CD8-positive, alpha-beta memory T cell (primary cell): ENCODE results near the gene RWDD1. TPM values are rescaled to one million over a fixed set of nuclear protein-coding genes. Genes with fewer than 3 reads are reported as not detected.
A peak's percentile ranks its signal among the peaks of the same experiment; 100 is the strongest.

Source experiments
- CTCF ChIA-PET: fragments of 350-600 bp; sonication (Branson Sonifier 250); formaldehyde crosslinking; loops from one replicate; lab custom pipeline; 2021; ENCODE audit warnings: antibody characterized with exemption; lab: Charles Lee
- POLR2A ChIA-PET: fragments of 350-600 bp; sonication (Branson Sonifier 250); formaldehyde crosslinking; loops from one replicate; lab custom pipeline; 2021; ENCODE audit warnings: antibody characterized with exemption; lab: Charles Lee
- DNase-seq, 5 donors: peaks; one replicate each; pipeline versions ENCODE4 v3.0.0 to v3.0.0-alpha.2; 2020 to 2022; ENCODE audit warnings: mixed read lengths in 1 of 5
- H3K27ac ChIP-seq: one replicate; pipeline ENCODE4 v1.7.0; 2013; ENCODE audit warnings: low read depth, mild to moderate bottlenecking, low read length, moderate library complexity
- H3K27me3 ChIP-seq: 2 replicates; pipeline ENCODE4 v1.7.0; 2013; ENCODE audit warnings: low read length, mild to moderate bottlenecking; ENCODE audit not compliant: insufficient read depth, poor library complexity, severe bottlenecking
- H3K36me3 ChIP-seq: 2 replicates; pipeline ENCODE4 v1.7.0; 2013; ENCODE audit warnings: mild to moderate bottlenecking, low read length, moderate library complexity; ENCODE audit not compliant: insufficient read depth
- H3K4me1 ChIP-seq: 2 replicates; pipeline ENCODE4 v1.7.0; 2013; ENCODE audit warnings: mild to moderate bottlenecking, low read length, moderate library complexity; ENCODE audit not compliant: insufficient read depth
- H3K4me3 ChIP-seq: 2 replicates; pipeline ENCODE4 v1.7.0; 2013; ENCODE audit warnings: mild to moderate bottlenecking, low read length
- H3K9me3 ChIP-seq: 2 replicates; pipeline ENCODE4 v1.7.0; 2013; ENCODE audit warnings: mild to moderate bottlenecking, low read length
- H3K27ac Mint-ChIP-seq, 8 donors: one replicate each; pipeline ENCODE4 v1.8.0; 2020 to 2021; ENCODE audit warnings: mixed read lengths in 8 of 8, mild to moderate bottlenecking in 6 of 8, inconsistent platforms in 3 of 8, moderate library complexity in 3 of 8
- H3K27me3 Mint-ChIP-seq, 2 donors: one replicate each; pipeline ENCODE4 v1.8.0; 2020 to 2021; ENCODE audit warnings: mixed read lengths in 2 of 2, mild to moderate bottlenecking in 1 of 2, moderate library complexity in 1 of 2
- H3K36me3 Mint-ChIP-seq, 3 donors: one replicate each; pipeline ENCODE4 v1.8.0; 2020 to 2021; ENCODE audit warnings: mixed read lengths in 3 of 3, inconsistent platforms in 1 of 3, mild to moderate bottlenecking in 1 of 3
- H3K4me1 Mint-ChIP-seq, 3 donors: one replicate each; pipeline ENCODE4 v1.8.0; 2020 to 2021; ENCODE audit warnings: mixed read lengths in 3 of 3, inconsistent platforms in 1 of 3, mild to moderate bottlenecking in 1 of 3
- H3K4me3 Mint-ChIP-seq, 7 donors: one replicate each; pipeline ENCODE4 v1.8.0; 2020 to 2021; ENCODE audit warnings: mixed read lengths in 7 of 7, mild to moderate bottlenecking in 6 of 7, moderate library complexity in 4 of 7, inconsistent platforms in 2 of 7
- H3K9me3 Mint-ChIP-seq, 5 donors: one replicate each; pipeline ENCODE4 v1.8.0; 2020 to 2022; ENCODE audit warnings: mixed read lengths in 5 of 5, mild to moderate bottlenecking in 3 of 5, moderate library complexity in 2 of 5, inconsistent platforms in 1 of 5
- polyA plus RNA-seq: library from polyadenylated mRNA; unstranded; fragments of 300-500 nt; fragmentation: Illumina TruSeq; gene quantifications from one replicate; pipeline ENCODE4 v1.2.3, GENCODE V29; 2021
- total RNA-seq, 2 experiments: library from RNA; stranded (reverse); gene quantifications; one replicate each; pipeline ENCODE4 v1.2.3, GENCODE V29; 2021

Gene RWDD1
- total and polyA plus RNA-seq, 3 experiments from 2014 or later = 54.6 to 67.8 (median 56.2) TPM

DNA sequence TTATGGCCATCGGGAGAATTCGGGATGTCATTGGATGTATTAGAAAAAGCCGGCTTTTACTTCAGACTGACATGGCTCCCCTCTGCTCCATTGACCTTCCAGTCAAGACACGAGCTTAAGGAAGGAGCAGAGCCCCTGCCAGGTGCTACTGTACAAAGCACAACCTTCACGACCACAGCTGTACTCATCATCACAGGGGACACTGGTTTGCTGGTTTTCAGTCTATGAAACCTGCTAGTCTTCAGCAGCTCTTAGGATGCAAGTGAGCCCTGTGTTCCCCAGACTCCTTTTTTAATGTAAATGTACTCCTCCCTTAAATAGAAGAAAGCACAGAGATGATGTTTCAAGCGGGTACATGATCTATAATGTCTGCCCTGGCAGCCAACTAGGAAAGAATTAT is 23.9 kb upstream of the RWDD1 start:
- ChIA-PET CTCF (no interaction called here), POLR2A (no interaction called here)
- H3K4me1 Mint-ChIP-seq = no peaks in the 10 kb centered on the region
- DNase-seq = no peak
- no peak overlapping the region for H3K27ac Mint-ChIP-seq
- no peak overlapping the region for H3K4me3 Mint-ChIP-seq
- H3K36me3 Mint-ChIP-seq = no peaks in the 10 kb centered on the region
- no peaks in the 10 kb centered on the region for H3K9me3 Mint-ChIP-seq
- peaks cover 7 to 45% of the 10 kb centered on the region in 2 donors for H3K27me3 Mint-ChIP-seq
- Histone ChIP-seq H3K27me3 (no peaks in the 10 kb centered on the region), H3K4me1 (no peaks in the 10 kb centered on the region), H3K27ac (no peak overlapping the region), H3K4me3 (no peak overlapping the region), H3K36me3 (no peaks in the 10 kb centered on the region), H3K9me3 (no peaks in the 10 kb centered on the region)

DNA sequence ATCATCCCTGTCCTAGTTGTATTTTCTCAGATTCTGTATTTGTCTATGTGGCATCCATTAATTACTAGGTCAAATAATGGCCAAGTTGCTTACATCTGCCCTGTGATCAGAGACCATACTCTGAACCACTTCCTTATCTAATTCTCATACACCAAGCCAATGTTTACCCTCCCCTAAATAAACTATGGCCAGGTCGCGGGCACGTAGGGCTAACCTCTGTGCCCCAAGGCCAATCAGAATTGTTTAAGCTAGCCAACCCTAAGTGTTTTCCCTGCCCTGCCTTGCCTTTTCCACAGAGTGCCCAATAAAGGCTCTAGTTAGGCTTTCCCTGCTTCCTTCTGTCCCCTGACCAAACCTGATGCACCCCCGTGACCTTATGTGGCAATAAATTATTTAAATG is 20.5 kb upstream of the RWDD1 start:
- H3K9me3 ChIP-seq = no peaks in the 10 kb centered on the region
- Mint-ChIP-seq H3K4me3 (no peak overlapping the region), H3K4me1 (no peaks in the 10 kb centered on the region), H3K27ac (no peak overlapping the region), H3K27me3 (peaks cover 4 to 41% of the 10 kb centered on the region in 2 donors), H3K9me3 (no peaks in the 10 kb centered on the region), H3K36me3 (no peaks in the 10 kb centered on the region)
- no peak overlapping the region for H3K27ac ChIP-seq
- ChIA-PET CTCF (interaction anchor here (1.3 kb wide), 1 partner anchor 10 kb away, joined by 4 read pairs; no protein-coding TSS in a partner anchor), POLR2A (no interaction called here)
- H3K27me3 ChIP-seq = no peaks in the 10 kb centered on the region
- no peak overlapping the region for H3K4me3 ChIP-seq
- H3K4me1 ChIP-seq = no peaks in the 10 kb centered on the region
- DNase-seq = no peak
- no peaks in the 10 kb centered on the region for H3K36me3 ChIP-seq

DNA sequence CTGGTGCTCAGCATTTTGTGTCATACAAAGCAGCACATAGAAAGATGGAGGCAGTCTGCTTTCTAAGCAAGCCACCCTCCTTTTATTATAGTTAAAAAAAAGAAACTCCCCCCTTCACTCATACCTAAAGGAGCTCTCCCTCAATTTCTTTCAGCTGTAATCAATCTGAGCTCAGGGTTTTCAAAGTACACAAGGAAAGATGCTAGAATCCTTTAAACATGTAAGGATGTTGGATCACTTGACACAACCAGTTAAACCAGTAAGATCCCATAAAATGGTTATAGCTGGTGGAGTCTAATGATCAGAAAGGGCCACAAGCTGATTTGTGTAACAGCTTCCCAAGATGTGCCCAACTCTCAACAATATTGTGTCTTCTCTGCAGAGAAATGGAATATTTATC is 17.9 kb upstream of the RWDD1 start, which contains the start of gene CALHM4:
Gene CALHM4 (plus strand): TSS at position 301 of the 400 bp plus-strand sequence. CDS start 43 bp downstream, at position 344.
- H3K4me3 ChIP-seq = no peak within 1 kb of the TSS
- ChIA-PET CTCF (interaction anchor here (1.0 to 1.4 kb wide), 2 partner anchors 8 to 10 kb away, joined by 4 to 6 read pairs; no protein-coding TSS in a partner anchor), POLR2A (no interaction called here)
- Mint-ChIP-seq H3K4me3 (no peak within 1 kb of the TSS), H3K27ac (no peak within 1 kb of the TSS), H3K27me3 (peaks cover 4 to 32% of the 10 kb centered on the region in 2 donors), H3K9me3 (no peaks in the 10 kb centered on the region), H3K36me3 (no peaks in the 10 kb centered on the region), H3K4me1 (no peaks in the 10 kb centered on the region)
- H3K4me1 ChIP-seq = no peaks in the 10 kb centered on the region
- H3K27me3 ChIP-seq = no peaks in the 10 kb centered on the region
- no peaks in the 10 kb centered on the region for H3K9me3 ChIP-seq
- no peak for DNase-seq
- no peaks in the 10 kb centered on the region for H3K36me3 ChIP-seq
- no peak within 1 kb of the TSS for H3K27ac ChIP-seq

DNA sequence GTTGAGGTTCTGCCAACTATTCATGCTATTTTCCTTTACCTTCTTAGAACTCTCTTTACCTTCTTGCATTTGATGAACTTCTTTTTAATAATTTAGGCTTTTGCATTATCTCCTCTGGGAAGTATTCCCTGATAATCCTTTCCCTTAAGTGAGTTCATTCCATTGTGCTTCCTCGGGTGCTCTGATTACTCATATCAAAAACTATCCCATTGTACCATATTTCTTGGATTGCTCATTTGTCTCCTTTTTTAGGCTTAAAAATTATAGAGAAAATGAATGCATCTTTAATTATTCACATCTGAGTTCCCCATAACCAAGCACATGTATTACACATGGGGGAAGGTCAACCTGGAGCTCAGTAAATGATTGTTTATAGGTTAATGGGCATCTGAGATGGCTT is 15.2 kb upstream of the RWDD1 start:
- Mint-ChIP-seq H3K27ac (no peak overlapping the region), H3K27me3 (peaks cover 0 to 25% of the 10 kb centered on the region in 2 donors), H3K4me1 (no peaks in the 10 kb centered on the region), H3K9me3 (no peaks in the 10 kb centered on the region), H3K4me3 (no peak overlapping the region), H3K36me3 (no peaks in the 10 kb centered on the region)
- H3K4me3 ChIP-seq = no peak overlapping the region
- POLR2A ChIA-PET = no interaction called here
- DNase-seq = no peak
- H3K36me3 ChIP-seq = no peaks in the 10 kb centered on the region
- no peak overlapping the region for H3K27ac ChIP-seq
- no peaks in the 10 kb centered on the region for H3K27me3 ChIP-seq
- no peaks in the 10 kb centered on the region for H3K9me3 ChIP-seq
- CTCF ChIA-PET = no interaction called here
- no peaks in the 10 kb centered on the region for H3K4me1 ChIP-seq

DNA sequence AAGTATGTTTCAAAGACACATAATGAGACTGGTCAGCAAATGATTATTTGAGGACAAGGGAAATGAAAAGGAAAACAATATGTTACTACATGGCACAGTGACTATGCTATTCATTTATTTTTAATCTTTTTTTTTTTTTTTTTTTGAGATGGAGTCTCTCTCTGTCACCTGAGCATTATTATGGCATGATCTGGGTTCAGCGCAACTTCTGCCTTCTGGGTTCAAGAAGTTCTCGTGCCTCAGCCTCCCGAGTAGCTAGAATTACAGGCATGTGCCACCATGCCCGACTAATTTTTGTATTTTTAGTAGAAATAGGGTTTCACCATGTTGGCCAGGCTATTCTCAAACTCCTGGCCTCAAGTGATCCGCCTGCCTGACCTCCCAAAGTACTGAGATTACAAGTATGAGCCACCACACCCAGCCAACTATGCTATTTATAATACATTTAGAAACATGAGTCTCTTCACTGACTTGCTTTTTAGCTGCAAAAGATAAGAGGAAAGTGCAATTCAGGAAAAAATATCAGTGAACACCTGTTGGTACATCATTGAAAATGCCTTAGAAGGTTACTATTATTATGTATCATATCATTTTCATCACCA is 14.4 kb upstream of the RWDD1 start:
- Mint-ChIP-seq H3K4me3 (no peak overlapping the region), H3K36me3 (no peaks in the 10 kb centered on the region), H3K27ac (no peak overlapping the region), H3K4me1 (peaks cover 0 to 3% (median 2%) of the 10 kb centered on the region in 3 donors), H3K9me3 (no peaks in the 10 kb centered on the region), H3K27me3 (peaks cover 1 to 26% of the 10 kb centered on the region in 2 donors)
- H3K4me3 ChIP-seq = no peak overlapping the region
- no peak overlapping the region for H3K27ac ChIP-seq
- no peaks in the 10 kb centered on the region for H3K9me3 ChIP-seq
- CTCF ChIA-PET = no interaction called here
- H3K4me1 ChIP-seq = no peaks in the 10 kb centered on the region
- H3K27me3 ChIP-seq = no peaks in the 10 kb centered on the region
- POLR2A ChIA-PET = no interaction called here
- DNase-seq = no peak
- H3K36me3 ChIP-seq = no peaks in the 10 kb centered on the region

DNA sequence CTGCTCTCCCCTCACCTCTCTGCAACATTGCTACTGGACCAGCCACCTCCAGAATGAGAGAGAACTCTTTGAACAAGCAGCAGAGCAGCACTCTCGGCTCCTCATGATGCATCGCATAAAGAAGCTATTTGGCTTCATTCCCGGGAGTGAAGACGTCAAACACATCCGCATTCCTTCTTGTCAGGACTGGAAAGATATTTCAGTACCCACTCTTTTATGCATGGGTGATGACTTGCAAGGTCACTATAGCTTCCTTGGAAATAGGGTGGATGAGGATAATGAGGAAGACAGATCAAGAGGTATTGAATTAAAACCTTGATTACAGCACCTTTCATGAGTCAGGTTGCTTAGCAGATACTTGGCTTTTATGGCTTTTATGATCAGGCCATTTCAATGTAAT is 13.4 kb upstream of the RWDD1 start:
- Mint-ChIP-seq H3K27me3 (peaks cover 8 to 31% of the 10 kb centered on the region in 2 donors), H3K4me1 (peaks cover 0 to 3% (median 2%) of the 10 kb centered on the region in 3 donors), H3K9me3 (no peaks in the 10 kb centered on the region), H3K4me3 (no peak overlapping the region), H3K36me3 (no peaks in the 10 kb centered on the region), H3K27ac (no peak overlapping the region)
- Histone ChIP-seq H3K9me3 (no peaks in the 10 kb centered on the region), H3K4me1 (no peaks in the 10 kb centered on the region), H3K27ac (no peak overlapping the region), H3K36me3 (no peaks in the 10 kb centered on the region), H3K4me3 (no peak overlapping the region), H3K27me3 (peaks cover 7% of the 10 kb centered on the region)
- POLR2A ChIA-PET = no interaction called here
- CTCF ChIA-PET = no interaction called here
- no peak for DNase-seq

DNA sequence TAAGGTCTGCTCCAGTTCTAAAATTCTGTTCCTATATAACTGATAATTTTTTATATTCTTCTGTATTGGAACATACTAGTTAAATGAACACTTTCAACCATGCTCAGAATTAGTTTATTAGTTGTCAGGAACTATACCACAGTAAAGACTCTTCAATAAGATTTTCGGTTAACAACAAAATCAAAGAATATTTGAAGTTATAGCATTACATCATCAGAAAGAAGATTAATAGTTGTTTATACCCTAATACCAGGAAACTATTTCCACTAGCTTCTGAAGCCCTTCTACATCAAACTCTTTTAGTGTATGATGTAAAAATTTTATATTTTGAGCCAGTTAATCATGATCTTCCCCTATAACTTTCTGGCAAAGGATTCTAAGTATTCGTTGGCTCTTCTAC is 11.2 kb upstream of the RWDD1 start:
- Mint-ChIP-seq H3K4me1 (peaks cover 3 to 9% (median 6%) of the 10 kb centered on the region in 3 donors), H3K9me3 (no peaks in the 10 kb centered on the region), H3K27ac (no peak overlapping the region), H3K27me3 (peaks cover 13 to 39% of the 10 kb centered on the region in 2 donors), H3K36me3 (no peaks in the 10 kb centered on the region), H3K4me3 (no peak overlapping the region)
- DNase-seq = no peak
- ChIA-PET CTCF (interaction anchor here (1.0 to 2.0 kb wide), 6 partner anchors 9 to 293 kb away, joined by 3 to 23 read pairs (median 4); partner anchors contain the start of gene RWDD1), POLR2A (no interaction called here)
- Histone ChIP-seq H3K4me3 (no peak overlapping the region), H3K36me3 (no peaks in the 10 kb centered on the region), H3K9me3 (no peaks in the 10 kb centered on the region), H3K27me3 (peaks cover 7% of the 10 kb centered on the region), H3K4me1 (no peaks in the 10 kb centered on the region), H3K27ac (no peak overlapping the region)

DNA sequence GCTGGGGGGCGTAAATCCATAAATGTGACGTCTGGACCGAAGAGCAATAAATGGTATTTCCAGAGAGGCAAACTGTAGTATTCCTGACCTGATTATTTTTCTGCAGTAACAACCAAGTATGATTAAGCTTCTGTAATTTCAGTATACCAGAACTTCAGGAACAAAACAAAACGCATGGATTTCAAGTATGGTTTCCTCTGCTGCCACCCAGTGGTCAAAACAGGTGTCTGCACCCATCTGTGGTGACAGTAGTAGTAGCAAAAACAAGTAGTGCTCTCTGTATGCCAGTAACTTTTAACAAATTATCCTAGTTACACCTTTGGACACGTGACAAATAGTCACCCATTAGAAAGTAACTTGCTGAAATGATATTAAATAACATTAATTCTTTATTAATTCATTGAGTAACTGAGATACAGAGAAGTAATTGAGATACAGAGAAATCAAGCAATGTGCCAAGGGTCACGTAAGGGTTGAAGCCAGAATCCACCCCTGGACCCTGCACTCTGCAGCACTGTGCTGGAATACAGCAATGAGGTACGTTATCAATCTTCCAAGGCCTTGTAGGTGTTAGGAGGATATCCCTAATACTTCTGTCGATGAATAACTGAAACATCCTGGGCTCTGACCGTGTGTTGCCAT is 9.8 kb upstream of the RWDD1 start:
- no peaks in the 10 kb centered on the region for H3K4me1 ChIP-seq
- no peaks in the 10 kb centered on the region for H3K9me3 Mint-ChIP-seq
- no peaks in the 10 kb centered on the region for H3K9me3 ChIP-seq
- no peak overlapping the region for H3K27ac Mint-ChIP-seq
- peaks cover 3 to 9% (median 6%) of the 10 kb centered on the region in 3 donors for H3K4me1 Mint-ChIP-seq
- ChIA-PET CTCF (interaction anchor here (0.9 to 2.0 kb wide), 13 partner anchors 8 to 294 kb away, joined by 3 to 23 read pairs (median 4); partner anchors contain the start of genes CALHM4 and RWDD1), POLR2A (no interaction called here)
- peaks cover 13 to 34% of the 10 kb centered on the region in 2 donors for H3K27me3 Mint-ChIP-seq
- no peaks in the 10 kb centered on the region for H3K36me3 Mint-ChIP-seq
- no peak overlapping the region for H3K27ac ChIP-seq
- H3K27me3 ChIP-seq = peaks cover 7% of the 10 kb centered on the region
- no peak overlapping the region for H3K4me3 ChIP-seq
- H3K4me3 Mint-ChIP-seq = no peak overlapping the region
- DNase-seq = peak; percentile 49 to 77 (median 57)
- H3K36me3 ChIP-seq = no peaks in the 10 kb centered on the region
